Upper lobe of left lung (tissue), 4 donors: ENCODE data around the gene OSBPL10.

Experiments
- CTCF ChIP-seq, 6 experiments: fragments of 450-650 bp in 4 of 6; fragments of 200-600 bp in 2 of 6; sonication (generic) in 2 of 6; IDR thresholded peaks; one replicate each; pipeline ENCODE4 v1.5.1; 2016 to 2019; ENCODE audit warnings: antibody characterized with exemption in 6 of 6
- EP300 ChIP-seq, 4 donors: sonication (generic); formaldehyde crosslinking; IDR thresholded peaks; one replicate each; pipeline ENCODE4 v1.5.1; 2017; ENCODE audit warnings: antibody characterized with exemption in 4 of 4, control low read depth in 2 of 4
- POLR2A ChIP-seq, 4 donors: fragments of 450-650 bp; IDR thresholded peaks; one replicate each; pipeline ENCODE4 v1.5.1; 2016 to 2017; ENCODE audit warnings: antibody characterized with exemption in 4 of 4, mild to moderate bottlenecking in 2 of 4
- POLR2AphosphoS5 ChIP-seq, 2 donors: sonication (generic); formaldehyde crosslinking; IDR thresholded peaks; one replicate each; pipeline ENCODE4 v1.5.1; 2017; ENCODE audit warnings: antibody characterized with exemption in 2 of 2

GRCh38 chr3:31978553-31978952, 2.5 kb downstream of the OSBPL10 start:
- TF ChIP-seq POLR2A (IDR thresholded peaks at IDR 0.05) (no peak), POLR2AphosphoS5 (IDR thresholded peaks at IDR 0.05) (no peak), CTCF (IDR thresholded peaks at IDR 0.05) (no peak), EP300 (IDR thresholded peaks at IDR 0.05) (no peak)
